ENCODE results near the gene PTPN22.

The PTPN22 gene

DNA sequence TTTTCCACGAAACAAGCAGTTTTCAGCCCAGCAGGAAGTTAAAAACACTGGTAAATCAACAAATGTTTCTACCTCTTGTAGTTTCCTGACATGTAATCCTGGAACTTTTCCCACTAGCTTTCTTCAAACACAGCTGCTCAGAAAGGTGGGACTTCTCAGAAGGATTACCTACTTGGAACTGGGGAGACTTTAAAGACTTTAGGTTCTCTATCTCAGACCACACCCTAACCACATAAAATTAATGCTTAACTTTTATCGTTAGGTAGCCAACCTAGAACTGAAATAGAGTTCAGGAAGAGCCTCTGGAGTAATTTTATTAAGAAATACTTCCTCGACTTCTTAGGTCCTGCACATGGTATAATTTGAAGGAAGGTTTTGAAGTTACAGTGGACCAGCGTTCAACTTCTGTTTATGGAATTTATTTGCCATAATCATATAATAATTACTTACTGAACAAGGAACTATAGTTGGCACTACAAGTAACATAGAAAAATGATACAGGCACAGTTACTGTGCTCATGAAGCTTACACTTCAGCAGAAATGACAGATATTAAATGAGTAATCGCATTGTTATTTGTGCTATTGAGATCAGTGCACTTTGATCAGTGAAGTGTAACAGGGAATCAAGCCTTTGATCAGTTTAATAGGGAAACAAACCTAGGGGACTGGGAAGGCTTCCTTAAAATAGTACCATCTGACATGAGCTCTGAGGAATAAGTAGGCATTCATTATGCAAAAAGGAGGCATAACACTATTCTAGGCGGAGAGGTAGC lies 16.1 kb upstream of the PTPN22 start, which contains the start of gene BCL2L15:
Gene BCL2L15 (minus strand): TSS at position 180 of the 774 bp plus-strand sequence. CDS start 206 bp downstream, outside the sequence.
- DNase-seq (ENCODE audit: low spot score), result no peak

GRCh38 chr1:113886417-113887401 lies 15.2 kb upstream of the PTPN22 start:
- no peak for DNase-seq (ENCODE audit: low spot score)

- no peak for DNase-seq (ENCODE audit: low spot score)
Observed at GRCh38 chr1:113881661-113882060, 10.1 kb upstream of the PTPN22 start.

GRCh38 chr1:113879739-113880038 lies 8.2 kb upstream of the PTPN22 start:
- no peak for DNase-seq (ENCODE audit: low spot score)

GRCh38 chr1:113876176-113876575 lies 4.7 kb upstream of the PTPN22 start:
- no peak for DNase-seq (ENCODE audit: low spot score)

GRCh38 chr1:113875714-113876113 lies 4.2 kb upstream of the PTPN22 start:
- peak; percentile 32 for DNase-seq (ENCODE audit: low spot score)

- DNase-seq (ENCODE audit: low spot score), result no peak
Observed at GRCh38 chr1:113874012-113874879, 2.7 kb upstream of the PTPN22 start.

DNA sequence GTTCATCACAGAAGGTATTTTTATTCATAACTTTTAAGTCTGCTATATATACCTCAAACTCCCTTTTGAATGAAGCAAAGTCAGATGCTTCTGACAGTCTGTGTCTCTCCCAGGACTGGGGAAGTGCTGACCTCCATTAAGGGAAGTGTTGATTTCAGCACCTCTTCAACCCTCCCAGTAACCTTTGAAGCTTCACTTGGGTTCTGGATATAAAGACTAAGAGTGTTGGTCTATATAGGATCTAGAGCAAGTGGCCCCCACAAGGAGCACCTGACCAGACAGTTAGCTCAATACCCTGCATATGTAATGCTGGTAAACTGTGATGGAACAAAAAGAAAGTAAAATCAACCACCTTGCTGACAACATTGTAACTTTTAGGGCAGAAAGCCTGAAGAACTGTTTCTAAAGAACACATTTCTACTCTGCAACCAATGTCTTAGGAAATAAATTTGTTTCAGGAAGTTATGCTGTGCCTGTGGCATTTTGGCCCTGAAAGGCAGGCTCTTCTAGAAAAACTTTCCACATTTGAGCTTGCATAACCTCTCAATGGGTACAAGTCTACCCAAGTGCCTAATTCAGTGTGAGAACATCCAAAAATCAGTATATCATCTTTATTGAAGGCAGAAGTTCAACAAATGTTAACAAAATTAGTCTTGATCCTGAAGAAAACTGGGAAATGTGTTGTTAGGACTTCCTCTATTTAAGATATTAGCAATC lies 865 bp upstream of the PTPN22 start:
- peak; percentile 22 for DNase-seq (ENCODE audit: low spot score)

- no peak for DNase-seq (ENCODE audit: low spot score)
Observed at GRCh38 chr1:113870778-113871177, 734 bp downstream of the PTPN22 start.

- DNase-seq (ENCODE audit: low spot score), result no peak
Observed at GRCh38 chr1:113868387-113869083, 3.0 kb downstream of the PTPN22 start.

DNA sequence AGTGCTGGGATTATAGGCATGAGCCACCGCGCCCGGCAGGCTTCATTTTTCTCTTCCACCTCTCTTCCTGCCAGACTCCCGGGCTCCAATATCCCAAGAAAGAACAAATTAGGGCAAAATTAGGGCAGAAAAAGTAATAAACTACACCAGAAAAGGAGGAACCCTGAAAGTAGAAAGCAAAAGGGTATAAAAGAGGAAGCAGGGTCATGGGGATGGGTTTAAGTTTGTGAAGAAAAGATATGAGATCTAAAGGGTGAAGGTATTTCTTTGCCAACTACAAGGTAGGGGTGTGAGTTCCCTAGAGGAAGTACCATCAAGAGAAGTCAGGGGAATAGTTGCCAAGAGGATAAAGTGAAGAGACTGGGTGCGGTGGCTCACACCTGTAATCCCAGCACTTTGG lies 9.9 kb downstream of the PTPN22 start:
- DNase-seq (ENCODE audit: low spot score), result no peak

GRCh38 chr1:113860891-113861290 lies 10.6 kb downstream of the PTPN22 start:
- DNase-seq (ENCODE audit: low spot score), result no peak

- DNase-seq (ENCODE audit: low spot score), result peak; percentile 53
Observed at GRCh38 chr1:113859478-113860175, 11.9 kb downstream of the PTPN22 start.

- DNase-seq (ENCODE audit: low spot score), result no peak
Observed at GRCh38 chr1:113858982-113859381, 12.5 kb downstream of the PTPN22 start.

- no peak for DNase-seq (ENCODE audit: low spot score)
Observed at GRCh38 chr1:113858418-113858817, 13.1 kb downstream of the PTPN22 start.

DNA sequence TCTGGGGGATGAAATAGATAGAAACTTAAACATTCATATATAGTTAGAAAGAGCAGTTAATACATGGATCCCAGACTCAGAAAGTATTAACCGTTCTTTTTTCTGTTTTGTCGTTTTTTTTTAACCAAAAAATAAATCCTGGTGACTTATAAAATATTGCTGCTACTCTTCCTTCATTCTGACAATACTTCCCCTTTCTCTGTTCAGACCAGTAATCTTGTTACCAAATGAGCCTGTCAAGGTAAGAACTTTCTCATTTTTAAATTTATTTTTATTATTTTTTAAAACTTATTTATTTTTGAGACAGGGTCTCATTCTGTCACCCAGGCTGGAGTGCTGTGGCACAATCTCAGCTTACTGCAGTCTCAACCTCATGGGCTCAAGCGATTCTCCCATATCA lies 13.7 kb downstream of the PTPN22 start:
- no peak for DNase-seq (ENCODE audit: low spot score)

- no peak for DNase-seq (ENCODE audit: low spot score)
Observed at GRCh38 chr1:113856401-113856790, 15.1 kb downstream of the PTPN22 start.

DNA sequence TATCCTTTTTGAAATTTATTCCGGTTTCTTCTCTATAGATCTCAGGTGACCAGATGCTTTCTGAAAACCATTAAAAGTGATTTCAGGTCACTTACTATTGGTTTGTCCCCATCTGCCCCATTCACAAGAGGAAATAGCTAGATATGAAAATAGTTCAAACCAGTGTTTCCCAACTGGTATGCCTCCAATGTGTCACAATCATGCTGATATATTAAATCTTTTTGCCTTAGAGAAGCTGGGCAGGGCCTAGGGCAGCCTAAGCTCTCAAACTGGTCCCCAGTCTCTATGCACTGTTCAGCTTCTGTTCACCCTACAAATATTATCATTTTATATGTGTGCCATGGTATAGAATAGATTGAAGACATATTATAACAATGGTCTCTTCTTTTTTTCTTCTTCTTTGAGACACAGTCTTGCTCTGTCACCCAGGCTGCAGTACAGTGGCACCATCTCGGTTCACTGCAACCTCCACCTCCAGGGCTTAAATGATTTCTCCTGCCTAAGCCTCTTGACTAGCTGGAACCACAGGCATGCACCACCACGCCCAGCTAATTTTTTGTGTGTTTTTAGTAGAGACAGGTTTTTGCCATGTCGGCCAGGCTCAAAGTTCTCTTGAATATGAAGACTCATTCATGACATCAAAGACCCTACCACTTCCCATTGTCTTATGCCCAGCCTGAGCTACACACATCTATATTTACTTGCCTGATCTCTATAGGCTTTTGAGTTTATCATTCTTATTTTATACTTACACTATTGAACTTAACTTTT lies 15.7 kb downstream of the PTPN22 start:
- no peak for DNase-seq (ENCODE audit: low spot score)

DNA sequence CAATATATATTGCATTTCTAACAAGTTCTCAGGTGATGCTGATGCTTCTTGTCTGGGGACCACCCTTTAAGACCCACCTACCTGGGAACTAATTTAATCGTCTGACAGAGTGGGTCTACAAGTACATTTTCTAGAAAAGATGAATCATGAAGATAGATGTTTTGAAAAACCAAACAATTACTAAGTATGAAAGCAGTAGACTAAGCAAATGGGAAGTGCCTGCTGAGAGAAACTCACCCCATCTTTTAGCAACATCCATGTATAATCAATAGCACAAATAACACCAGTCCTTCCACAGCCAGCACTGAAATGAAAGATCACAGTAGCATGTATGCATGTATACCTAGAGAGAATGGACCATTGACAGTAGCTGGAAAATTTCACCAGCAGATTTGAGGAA lies 17.3 kb downstream of the PTPN22 start:
- DNase-seq (ENCODE audit: low spot score), result no peak
